GM12878 (cell line): ENCODE data around the gene BRI3BP. TPM values are rescaled to one million over a fixed set of nuclear protein-coding genes. Genes with fewer than 3 reads are reported as not detected.
A peak's percentile ranks its signal among the peaks of the same experiment; 100 is the strongest.

Source experiments
- ASH2L ChIP-seq: fragments of 300-600, 200-600 bp; sonication (generic); IDR thresholded peaks from 2 replicates; pipeline ENCODE4 v1.6.1; 2017; ENCODE audit warnings: low read depth, mild to moderate bottlenecking, borderline replicate concordance
- BMI1 ChIP-seq: fragments of 450-650 bp; IDR thresholded peaks from 2 replicates; pipeline ENCODE4 v1.6.1; 2016; ENCODE audit warnings: mild to moderate bottlenecking, moderate library complexity, borderline replicate concordance
- CBX5 ChIP-seq: sonication (generic); IDR thresholded peaks from 2 replicates; pipeline ENCODE4 v1.6.1; 2016; ENCODE audit warnings: low read depth, moderate library complexity, mild to moderate bottlenecking, inconsistent platforms
- E2F4 ChIP-seq: IDR thresholded peaks from 2 replicates; pipeline ENCODE4 v1.6.1; 2012; ENCODE audit warnings: low read depth, low read length, improper control_type of control experiment
- FOXK2 ChIP-seq: fragments of 450-650 bp; IDR thresholded peaks from 2 replicates; pipeline ENCODE4 v1.6.1; 2017; ENCODE audit warnings: mild to moderate bottlenecking, moderate library complexity
- IKZF1 ChIP-seq: fragments of 450-650 bp; conservative IDR thresholded peaks from 2 replicates; pipeline ENCODE4 v1.6.1; 2017; ENCODE audit warnings: antibody characterized with exemption, mild to moderate bottlenecking
- IRF4 ChIP-seq: IDR thresholded peaks from 2 replicates; pipeline ENCODE4 v1.6.1; 2011; ENCODE audit warnings: low read depth, low read length
- IRF5 ChIP-seq: fragments of 450-650 bp; IDR thresholded peaks from 2 replicates; pipeline ENCODE4 v1.6.1; 2017; ENCODE audit warnings: borderline replicate concordance
- JUNB ChIP-seq: IDR thresholded peaks from 2 replicates; pipeline ENCODE4 v1.6.1; 2016; ENCODE audit warnings: antibody characterized with exemption, mild to moderate bottlenecking
- MTA2 ChIP-seq: fragments of 450-650 bp; IDR thresholded peaks from 2 replicates; pipeline ENCODE4 v1.6.1; 2016; ENCODE audit warnings: low read depth, mild to moderate bottlenecking, moderate library complexity
- MYC ChIP-seq: IDR thresholded peaks from 2 replicates; pipeline ENCODE4 v1.6.1; 2011; ENCODE audit warnings: mild to moderate bottlenecking, low read length, moderate library complexity, inconsistent platforms; ENCODE audit not compliant: insufficient read depth, insufficient replicate concordance, insufficient read length, severe bottlenecking
- NFYA ChIP-seq: IDR thresholded peaks from 2 replicates; pipeline ENCODE4 v1.6.1; 2011; ENCODE audit warnings: low read depth, mild to moderate bottlenecking, low read length, improper control_type of control experiment, borderline replicate concordance
- NKRF ChIP-seq: fragments of 450-650 bp; conservative IDR thresholded peaks from 2 replicates; pipeline ENCODE4 v1.6.1; 2017; ENCODE audit warnings: mild to moderate bottlenecking, moderate library complexity
- PKNOX1 ChIP-seq: fragments of 450-650 bp; IDR thresholded peaks from 2 replicates; pipeline ENCODE4 v1.6.1; 2016; ENCODE audit warnings: mild to moderate bottlenecking
- RAD21 ChIP-seq: IDR thresholded peaks from 2 replicates; pipeline ENCODE4 v1.6.1; 2011; ENCODE audit warnings: mild to moderate bottlenecking, low read depth, low read length, moderate library complexity; ENCODE audit not compliant: insufficient read depth
- RCOR1 ChIP-seq: conservative IDR thresholded peaks from 2 replicates; pipeline ENCODE4 v1.6.1; 2012; ENCODE audit warnings: low read depth, low read length, improper control_type of control experiment
- REST ChIP-seq: IDR thresholded peaks from 2 replicates; pipeline ENCODE4 v1.6.1; 2012; ENCODE audit warnings: mild to moderate bottlenecking, low read depth, low read length
- USF2 ChIP-seq: IDR thresholded peaks from 2 replicates; pipeline ENCODE4 v1.6.1; 2011; ENCODE audit warnings: low read depth, low read length, improper control_type of control experiment, borderline replicate concordance
- YY1 ChIP-seq: IDR thresholded peaks from 2 replicates; pipeline ENCODE4 v1.6.1; 2011; ENCODE audit warnings: low read depth, mild to moderate bottlenecking, low read length
- polyA plus RNA-seq, 11 experiments: library from polyadenylated mRNA; depleted of rRNA in 4 of 11; unstranded in 6 of 11; stranded (reverse) in 5 of 11; fragments of >200 nt; fragmentation: Nextera tagmentation in 4 of 11; fragmentation: Illumina TruSeq in 1 of 11; extraction: Ambion mirVana in 4 of 11; extraction: Trizol in 1 of 11; gene quantifications; 1 replicate in 1 of 11; 2 replicates in 10 of 11; pipeline versions ENCODE4 v1.2.1 to v1.2.3, GENCODE V29; 2011 to 2016; ENCODE audit warnings: inconsistent platforms in 2 of 11, missing spikeins in 2 of 11, low read depth in 1 of 11
- total RNA-seq, 4 experiments: library from RNA; depleted of rRNA in 3 of 4; stranded (reverse); fragments of >200 nt in 3 of 4; fragmentation: Illumina TruSeq in 1 of 4; extraction: Trizol in 1 of 4; gene quantifications; 2 replicates each; pipeline versions ENCODE4 v1.2.1 to v1.2.3, GENCODE V29; 2013 to 2021

Gene BRI3BP
- total and polyA plus RNA-seq, 10 of the 15 experiments (the other 5 are each of a cell fraction or from before 2014, with no cell fraction given) = 11.5 to 37.0 (median 28.5) TPM

GRCh38 chr12:124994437-124994975 is 1.1 kb downstream of the BRI3BP start (continued):
- TF ChIP-seq MYC (no peak), PKNOX1 (no peak), RAD21 (no peak), ASH2L (no peak), E2F4 (no peak), NFYA (no peak), IKZF1 (peak; percentile 97), IRF5 (peak; percentile 31; the same call in 1 of the 2 replicates), FOXK2 (no peak), NKRF (no peak; the same call in 1 of the 2 replicates), MTA2 (peak; percentile 63), REST (no peak), BMI1 (no peak), YY1 (0 out of 2 replicates have a peak, but pooled peaks have one; percentile 26), CBX5 (no peak), IRF4 (no peak), RCOR1 (no peak), JUNB (no peak), USF2 (no peak)
